ENCODE data around the gene AUTS2. TPM values are rescaled to one million over a fixed set of nuclear protein-coding genes. Genes with fewer than 3 reads are reported as not detected.

The AUTS2 gene
- total and polyA plus RNA-seq, 2 experiments from 2014 or later, result 32.0 to 91.0 TPM

- Histone ChIP-seq H3F3A (replicated peaks; ENCODE audit: low read depth) (no peaks in the 10 kb centered on the region), H2AFZ (no peak overlapping the region), H3K79me2 (replicated peaks; ENCODE audit: insufficient read depth) (no peaks in the 10 kb centered on the region), H3K4me1 (ENCODE audit: insufficient read depth) (peaks cover 30% of the 10 kb centered on the region), H3K9me2 (ENCODE audit: insufficient read depth) (no peaks in the 10 kb centered on the region), H3K27ac (ENCODE audit: low read depth) (no peak overlapping the region), H3K27me3 (ENCODE audit: insufficient read depth) (no peaks in the 10 kb centered on the region), H3K4me3 (no peak overlapping the region), H3K36me3 (ENCODE audit: insufficient read depth) (no peaks in the 10 kb centered on the region), H3K4me2 (no peak overlapping the region), H4K20me1 (replicated peaks; ENCODE audit: insufficient read depth) (no peaks in the 10 kb centered on the region)
- Mint-ChIP-seq H3K36me3 (ENCODE audit: low read depth) (no peaks in the 10 kb centered on the region), H3K4me3 (no peak overlapping the region), H3K9me3 (no peaks in the 10 kb centered on the region), H3K27me3 (ENCODE audit: insufficient read depth, low read depth, poor library complexity) (peaks cover 4% of the 10 kb centered on the region), H3K27ac (no peak overlapping the region), H3K4me1 (peaks cover 38% of the 10 kb centered on the region)
- ATAC-seq (no peak), DNase-seq (ENCODE audit: low spot score) (no peak)
- TF ChIP-seq STAT1 (IDR thresholded peaks at IDR 0.05; ENCODE audit: unreplicated experiment) (no peak), EZH2 (IDR thresholded peaks at IDR 0.05; ENCODE audit: low read depth, unreplicated experiment) (no peak), ZNF331 (CRISPR knock-in tag; IDR thresholded peaks at IDR 0.05; ENCODE audit: low read depth) (no peak), NANOG (IDR thresholded peaks at IDR 0.05; ENCODE audit: borderline replicate concordance) (no peak), CREB1 (CRISPR knock-in tag; IDR thresholded peaks at IDR 0.05; ENCODE audit: low read depth) (no peak), JUNB (IDR thresholded peaks at IDR 0.05; ENCODE audit: unreplicated experiment) (no peak), REST (IDR thresholded peaks at IDR 0.05; ENCODE audit: unreplicated experiment) (no peak), ZNF114 (CRISPR knock-in tag; IDR thresholded peaks at IDR 0.05) (no peak), CTCF (conservative IDR thresholded peaks at IDR 0.05; ENCODE audit: low read depth in 2 of 2) (no peak), POLR2AphosphoS5 (IDR thresholded peaks at IDR 0.05; ENCODE audit: low read depth) (no peak), ZNF462 (CRISPR knock-in tag; IDR thresholded peaks at IDR 0.05) (no peak), ETS1 (IDR thresholded peaks at IDR 0.05) (no peak), EZH2phosphoT487 (IDR thresholded peaks at IDR 0.05; ENCODE audit: unreplicated experiment) (no peak)
Observed at GRCh38 chr7:70035519-70035918, 437.2 kb downstream of the AUTS2 start.

All from GM23338 (cell line).